Cardiac septum (tissue), 1 donor: ENCODE results near the gene GPD1. TPM values are rescaled to one million over a fixed set of nuclear protein-coding genes. Genes with fewer than 3 reads are reported as not detected.

Experiments
- total RNA-seq: library from RNA; stranded (reverse); fragmentation: NEBNext Ultra II Directional; extraction: Animal tissue kit (Norgen Biotek cat#: 25700); gene quantifications from one replicate; pipeline ENCODE4 v1.2.1, GENCODE V29; 2021
- donor health status: DM: no; HTN: no; CAD: no.

Gene GPD1
- total RNA-seq, 1 donor from 2014 or later: 5.1 TPM

Other genes with a start within 250 kb of the GPD1 start
- gene FAIM2, start 200.1 kb upstream of the GPD1 start, total RNA-seq: 1.7 TPM
- not detected for gene AQP2, start 153.3 kb upstream of the GPD1 start, total RNA-seq
- gene AQP5, start 142.1 kb upstream of the GPD1 start, total RNA-seq: not detected
- gene AQP6, start 131.1 kb upstream of the GPD1 start, total RNA-seq: not detected
- gene RACGAP1, start 78.5 kb upstream of the GPD1 start, total RNA-seq: 2.6 TPM
- gene ASIC1, start 46.4 kb upstream of the GPD1 start, total RNA-seq: 0.30 TPM
- gene SMARCD1, start 18.7 kb upstream of the GPD1 start, total RNA-seq: 20.5 TPM
- 152 TPM for gene COX14, start 8.2 kb downstream of the GPD1 start, total RNA-seq
- 18.9 TPM for gene CERS5, start 63.4 kb downstream of the GPD1 start, total RNA-seq
- 24.3 TPM for gene LIMA1, start 179.5 kb downstream of the GPD1 start, total RNA-seq